Colonic mucosa (tissue), 4 donors: Measurements from ENCODE around the gene GPC6. TPM values are rescaled to one million over a fixed set of nuclear protein-coding genes. Genes with fewer than 3 reads are reported as not detected.

Experiments used
- DNase-seq: peaks from one replicate; pipeline ENCODE4 v3.0.0-alpha.2; 2020
- H3K27ac ChIP-seq: fragments of 200-600 bp; one replicate; pipeline ENCODE4 v1.8.0; 2021
- H3K27me3 ChIP-seq: fragments of 200-600 bp; one replicate; pipeline ENCODE4 v1.8.0; 2021
- H3K36me3 ChIP-seq: fragments of 200-600 bp; one replicate; pipeline ENCODE4 v1.8.0; 2021
- H3K4me1 ChIP-seq: fragments of 200-600 bp; one replicate; pipeline ENCODE4 v1.8.0; 2021; ENCODE audit warnings: mild to moderate bottlenecking
- H3K4me3 ChIP-seq: fragments of 200-600 bp; one replicate; pipeline ENCODE4 v1.8.0; 2021
- H3K9ac ChIP-seq, 2 donors: one replicate each; pipeline ENCODE4 v1.7.0; 2013; ENCODE audit warnings: control low read depth in 2 of 2, low read depth in 2 of 2, low read length in 2 of 2
- H3K9me3 ChIP-seq: fragments of 200-600 bp; one replicate; pipeline ENCODE4 v1.8.0; 2021
- intact Hi-C: fragments of 100-400 bp; cut with DNase I; formaldehyde crosslinking; loops from one replicate; pipeline ENCODE4 v1.14.1; 2022
- total RNA-seq, 2 donors: library from RNA; stranded (reverse); fragmentation: NEBNext Ultra II Directional in 1 of 2; extraction: Animal tissue kit (Norgen Biotek cat#: 25700) in 1 of 2; gene quantifications; one replicate each; pipeline ENCODE4 v1.2.1, GENCODE V29; 2021
- TF ChIP-seq, protein P1 (sequence below): fragments of 200-600 bp; IDR thresholded peaks from one replicate; pipeline ENCODE4 v1.8.0; 2022; ENCODE audit warnings: antibody characterized with exemption, mild to moderate bottlenecking
- donor health status: healthy.
- donor health status: DM: no; HTN: no; CAD: no.
- donor health status: DM: no; HTN: no; CAD: no.

Gene GPC6
- total RNA-seq, 2 donors from 2014 or later = 2.3 to 4.0 TPM

DNA sequence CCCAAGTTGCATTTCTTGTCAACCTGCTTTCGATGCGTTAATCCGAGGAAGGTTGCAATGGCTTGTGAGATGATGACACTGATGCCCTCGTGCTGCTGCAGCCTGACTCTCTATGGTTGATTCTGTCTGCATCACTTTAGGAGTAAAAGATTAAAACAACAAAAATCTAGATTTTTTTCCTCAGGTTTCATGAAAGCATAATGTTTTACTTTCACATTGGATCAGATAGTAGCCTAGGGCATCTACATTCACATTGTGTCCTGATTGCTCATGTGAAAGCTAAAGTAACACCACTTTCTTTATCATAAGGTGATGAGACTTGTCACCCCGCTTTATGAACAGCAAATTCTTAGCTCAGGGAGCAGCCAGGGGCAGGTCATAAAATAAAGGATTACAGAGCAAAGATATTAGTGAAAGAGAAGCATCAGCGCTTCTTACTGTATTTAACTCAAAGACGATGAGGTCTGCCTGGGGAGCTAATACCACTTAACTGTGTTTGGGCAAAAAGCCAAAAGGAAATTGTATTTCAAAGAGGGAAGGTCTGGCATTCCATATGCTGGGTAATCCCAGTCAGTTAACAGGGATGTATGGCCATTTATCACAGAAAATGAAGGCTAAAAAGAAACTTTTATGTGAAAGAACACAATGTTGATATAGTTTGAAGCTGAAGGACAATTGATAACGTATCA, 270.5 kb downstream of the GPC6 start:
- H3K27me3 ChIP-seq = no peaks in the 10 kb centered on the region
- TF ChIP-seq, protein P1, sequence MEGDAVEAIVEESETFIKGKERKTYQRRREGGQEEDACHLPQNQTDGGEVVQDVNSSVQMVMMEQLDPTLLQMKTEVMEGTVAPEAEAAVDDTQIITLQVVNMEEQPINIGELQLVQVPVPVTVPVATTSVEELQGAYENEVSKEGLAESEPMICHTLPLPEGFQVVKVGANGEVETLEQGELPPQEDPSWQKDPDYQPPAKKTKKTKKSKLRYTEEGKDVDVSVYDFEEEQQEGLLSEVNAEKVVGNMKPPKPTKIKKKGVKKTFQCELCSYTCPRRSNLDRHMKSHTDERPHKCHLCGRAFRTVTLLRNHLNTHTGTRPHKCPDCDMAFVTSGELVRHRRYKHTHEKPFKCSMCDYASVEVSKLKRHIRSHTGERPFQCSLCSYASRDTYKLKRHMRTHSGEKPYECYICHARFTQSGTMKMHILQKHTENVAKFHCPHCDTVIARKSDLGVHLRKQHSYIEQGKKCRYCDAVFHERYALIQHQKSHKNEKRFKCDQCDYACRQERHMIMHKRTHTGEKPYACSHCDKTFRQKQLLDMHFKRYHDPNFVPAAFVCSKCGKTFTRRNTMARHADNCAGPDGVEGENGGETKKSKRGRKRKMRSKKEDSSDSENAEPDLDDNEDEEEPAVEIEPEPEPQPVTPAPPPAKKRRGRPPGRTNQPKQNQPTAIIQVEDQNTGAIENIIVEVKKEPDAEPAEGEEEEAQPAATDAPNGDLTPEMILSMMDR = no peak
- no peaks in the 10 kb centered on the region for H3K4me1 ChIP-seq
- no peak overlapping the region for H3K4me3 ChIP-seq
- H3K9me3 ChIP-seq = no peaks in the 10 kb centered on the region
- intact Hi-C loops = no loop called here
- no peak overlapping the region for H3K9ac ChIP-seq
- no peak overlapping the region for H3K27ac ChIP-seq
- no peaks in the 10 kb centered on the region for H3K36me3 ChIP-seq
- DNase-seq = no peak

DNA sequence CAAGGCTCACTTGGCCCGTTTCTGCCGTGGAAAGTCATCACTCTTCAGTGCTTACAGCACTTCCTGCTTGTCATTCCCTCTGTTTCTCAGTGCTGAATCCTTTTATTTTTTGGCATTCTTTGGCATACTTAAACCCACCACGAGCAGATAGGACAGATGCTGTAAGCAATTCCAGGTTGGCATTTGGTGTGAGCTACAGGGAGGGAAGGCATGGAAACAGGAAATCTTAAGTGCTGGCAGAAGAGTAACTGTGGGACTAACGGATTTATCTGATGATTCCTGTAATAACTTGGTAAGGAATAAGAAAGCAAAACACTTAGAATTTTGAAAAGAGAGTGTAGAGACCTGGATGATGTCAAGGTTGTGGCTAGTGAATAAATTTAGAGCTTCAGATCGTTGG, 273.4 kb downstream of the GPC6 start:
- H3K9me3 ChIP-seq = no peaks in the 10 kb centered on the region
- no peaks in the 10 kb centered on the region for H3K4me1 ChIP-seq
- H3K27me3 ChIP-seq = no peaks in the 10 kb centered on the region
- no peak overlapping the region for H3K4me3 ChIP-seq
- intact Hi-C loops = no loop called here
- no peak for DNase-seq
- H3K9ac ChIP-seq = no peak overlapping the region
- H3K27ac ChIP-seq = no peak overlapping the region
- TF ChIP-seq, protein P1 = no peak
- no peaks in the 10 kb centered on the region for H3K36me3 ChIP-seq

DNA sequence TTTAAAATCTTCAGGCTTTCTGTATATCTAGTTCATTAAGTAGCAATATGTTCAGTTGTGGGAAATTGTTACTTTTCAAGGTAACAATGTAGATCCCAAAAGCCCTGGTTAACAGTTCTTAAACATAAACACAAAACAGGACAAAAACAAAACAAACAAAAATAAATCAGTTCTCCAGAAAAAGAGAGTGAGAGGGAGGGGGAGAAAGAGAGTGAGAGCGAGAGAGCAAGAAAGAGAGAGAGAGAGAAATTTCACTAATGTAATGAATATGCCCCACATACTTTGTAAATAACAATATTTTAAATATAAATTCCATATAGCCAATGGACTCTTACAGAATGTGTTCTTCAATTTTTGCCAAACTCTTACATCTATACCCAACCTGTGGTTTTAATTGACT, 275.5 kb downstream of the GPC6 start:
- TF ChIP-seq, protein P1 = no peak
- no peaks in the 10 kb centered on the region for H3K36me3 ChIP-seq
- no peaks in the 10 kb centered on the region for H3K4me1 ChIP-seq
- no peak overlapping the region for H3K27ac ChIP-seq
- intact Hi-C loops = no loop called here
- no peak for DNase-seq
- no peaks in the 10 kb centered on the region for H3K27me3 ChIP-seq
- H3K9ac ChIP-seq = no peak overlapping the region
- H3K9me3 ChIP-seq = no peaks in the 10 kb centered on the region
- H3K4me3 ChIP-seq = no peak overlapping the region

DNA sequence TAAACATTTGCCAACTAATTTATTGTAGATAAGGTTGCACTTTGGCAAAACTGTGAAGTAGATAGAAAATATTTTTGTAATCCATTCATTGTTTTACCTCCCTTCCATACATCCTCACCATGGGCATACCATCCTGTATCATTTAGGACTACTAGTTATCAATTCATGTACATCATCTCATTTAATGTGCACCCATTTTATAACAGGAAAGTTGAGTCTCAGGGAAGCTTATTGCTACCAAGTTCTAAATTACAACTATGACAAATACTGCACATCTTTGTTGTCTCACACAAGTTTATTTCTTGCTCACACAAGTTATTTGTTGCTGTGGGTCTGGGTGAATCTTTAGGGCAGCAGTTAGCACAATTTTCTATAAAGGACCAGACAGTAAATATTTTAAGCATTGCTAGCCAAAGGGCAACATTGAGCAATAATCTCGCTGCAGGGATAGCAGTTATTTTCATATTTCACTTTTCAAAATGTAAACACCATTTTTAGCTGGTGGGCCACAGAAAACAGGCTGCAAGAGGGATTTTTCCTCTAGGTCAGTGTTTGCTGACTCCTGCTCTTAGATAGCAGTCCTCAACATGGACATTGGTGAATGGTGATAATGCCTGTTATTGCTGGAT, 276.5 kb downstream of the GPC6 start:
- H3K4me1 ChIP-seq = no peaks in the 10 kb centered on the region
- no peaks in the 10 kb centered on the region for H3K9me3 ChIP-seq
- no peaks in the 10 kb centered on the region for H3K27me3 ChIP-seq
- H3K9ac ChIP-seq = no peak overlapping the region
- DNase-seq = no peak
- TF ChIP-seq, protein P1 = no peak
- no peak overlapping the region for H3K4me3 ChIP-seq
- intact Hi-C loops = no loop called here
- no peak overlapping the region for H3K27ac ChIP-seq
- no peaks in the 10 kb centered on the region for H3K36me3 ChIP-seq

DNA sequence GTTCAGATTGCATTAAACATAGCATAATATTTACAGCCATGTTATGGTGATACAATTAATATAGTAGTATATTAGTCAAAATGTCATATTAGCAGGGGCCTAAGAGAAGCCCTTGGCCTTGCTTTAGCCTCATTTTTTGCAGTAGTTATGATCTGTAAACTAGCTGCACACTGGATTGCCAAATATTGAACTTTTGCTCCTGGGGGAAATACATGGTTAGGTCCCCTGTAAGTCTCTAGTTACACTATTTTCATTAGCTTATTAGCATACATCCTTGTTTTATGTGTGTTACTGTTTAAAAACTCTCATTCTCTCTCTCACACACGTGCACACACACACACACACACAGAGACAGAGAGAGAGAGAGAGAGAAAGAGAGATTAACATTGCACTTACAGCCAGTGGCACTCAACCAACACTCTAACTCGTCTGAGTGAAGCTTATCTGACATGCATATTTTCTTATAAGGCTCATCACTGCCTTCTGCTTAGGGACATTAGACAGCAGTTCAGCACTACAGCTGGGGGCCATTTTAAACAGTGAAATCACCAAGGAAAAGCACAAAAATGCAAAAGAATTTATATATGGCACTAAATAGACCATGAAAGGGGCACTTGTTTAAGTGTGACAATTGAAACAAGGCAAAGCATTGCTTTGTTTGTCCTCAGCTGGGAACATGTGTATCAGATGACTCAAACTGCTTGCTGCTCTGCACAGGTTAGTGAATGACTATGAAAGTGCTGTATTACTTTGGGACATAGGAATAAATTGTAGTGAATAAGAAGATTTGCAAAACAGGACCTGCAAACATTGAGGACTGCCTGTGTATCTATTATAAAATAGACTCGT, 278.7 kb downstream of the GPC6 start:
- Histone ChIP-seq H3K9ac (no peak overlapping the region), H3K27ac (no peak overlapping the region), H3K27me3 (no peaks in the 10 kb centered on the region), H3K4me3 (no peak overlapping the region), H3K4me1 (no peaks in the 10 kb centered on the region), H3K9me3 (no peaks in the 10 kb centered on the region), H3K36me3 (no peaks in the 10 kb centered on the region)
- TF ChIP-seq, protein P1 = no peak
- intact Hi-C loops = no loop called here
- no peak for DNase-seq
